GM19240 (cell line): Measurements from ENCODE around the gene SCEL.

ENCODE experiments used
- DNase-seq: peaks from one replicate; pipeline ENCODE4 v3.0.0; 2011; ENCODE audit warnings: low spot score; ENCODE audit not compliant: insufficient read length

Gene SCEL

DNA sequence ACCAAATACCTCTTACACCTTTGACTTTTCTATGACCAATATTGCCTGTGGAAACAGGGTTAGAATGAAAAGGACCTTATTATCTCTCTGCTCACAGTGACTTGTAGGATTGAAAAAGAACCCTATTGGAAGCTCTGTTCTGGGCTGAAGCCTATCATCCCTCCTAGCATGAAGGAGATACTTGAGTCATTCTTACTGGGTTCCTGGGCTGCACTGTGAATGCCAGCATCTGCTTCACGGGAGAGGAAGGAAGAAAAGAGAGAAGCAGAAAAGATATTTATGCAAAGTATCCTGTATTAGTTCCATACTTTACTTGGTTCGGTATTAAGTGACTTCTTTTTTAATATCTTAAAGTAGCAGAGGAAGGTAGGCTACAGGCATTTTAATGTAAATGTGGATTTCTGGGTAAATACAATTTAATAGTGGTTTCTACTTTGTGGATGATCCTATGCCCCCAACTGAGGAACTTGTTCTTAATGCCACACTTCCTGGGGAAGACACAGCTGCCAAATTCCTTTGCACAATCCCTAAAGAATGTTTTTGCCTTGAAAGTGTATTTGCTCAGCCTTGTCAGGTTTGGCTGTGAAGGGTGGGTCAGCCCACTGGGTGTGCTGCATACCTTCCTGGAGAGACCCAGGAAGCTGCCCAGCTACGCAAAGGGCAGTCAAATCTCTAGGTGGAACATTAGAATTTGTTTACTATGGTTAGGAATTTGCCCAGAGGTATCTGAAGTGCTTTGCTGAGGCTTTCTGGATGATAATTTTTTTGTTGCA, 13.7 kb upstream of the SCEL start:
- DNase-seq = no peak

DNA sequence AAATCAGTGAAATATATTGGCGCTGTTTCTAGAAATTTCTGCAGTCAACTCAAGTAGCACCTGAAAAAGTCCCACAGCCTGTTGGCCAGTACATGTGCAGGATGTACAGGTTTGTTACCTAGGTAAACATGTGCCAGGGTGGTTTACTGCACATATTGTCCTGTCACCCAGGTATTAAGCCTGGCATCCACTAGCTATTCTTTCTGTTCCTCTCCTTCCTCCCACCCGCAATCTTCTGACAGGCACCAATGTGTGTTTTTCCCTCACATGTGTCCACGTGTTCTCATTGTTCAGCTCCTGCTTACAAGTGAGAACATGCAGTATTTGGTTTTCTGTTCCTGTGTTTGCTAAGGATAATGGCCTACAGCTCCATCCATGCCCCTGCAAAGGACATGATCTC, 13.1 kb upstream of the SCEL start:
- DNase-seq = no peak

DNA sequence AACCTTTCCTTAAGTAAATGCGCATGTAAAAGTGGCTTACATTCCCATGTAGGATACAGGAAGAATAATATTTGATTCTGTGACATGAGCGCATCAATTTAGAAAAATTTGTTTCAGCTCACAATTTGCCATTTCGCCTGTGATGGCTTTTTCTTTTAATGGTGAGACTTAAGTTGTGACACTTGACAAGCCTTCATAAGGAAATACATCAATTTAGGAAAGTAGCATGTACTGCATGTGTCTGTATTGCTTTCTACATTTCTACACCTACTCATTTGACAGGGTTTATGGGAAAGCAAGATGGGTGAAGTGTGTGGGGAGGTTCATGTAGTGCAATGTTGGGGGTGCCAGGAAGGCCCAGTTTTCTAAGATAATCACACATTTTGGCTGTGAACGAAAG, 12.1 kb upstream of the SCEL start:
- DNase-seq = no peak

DNA sequence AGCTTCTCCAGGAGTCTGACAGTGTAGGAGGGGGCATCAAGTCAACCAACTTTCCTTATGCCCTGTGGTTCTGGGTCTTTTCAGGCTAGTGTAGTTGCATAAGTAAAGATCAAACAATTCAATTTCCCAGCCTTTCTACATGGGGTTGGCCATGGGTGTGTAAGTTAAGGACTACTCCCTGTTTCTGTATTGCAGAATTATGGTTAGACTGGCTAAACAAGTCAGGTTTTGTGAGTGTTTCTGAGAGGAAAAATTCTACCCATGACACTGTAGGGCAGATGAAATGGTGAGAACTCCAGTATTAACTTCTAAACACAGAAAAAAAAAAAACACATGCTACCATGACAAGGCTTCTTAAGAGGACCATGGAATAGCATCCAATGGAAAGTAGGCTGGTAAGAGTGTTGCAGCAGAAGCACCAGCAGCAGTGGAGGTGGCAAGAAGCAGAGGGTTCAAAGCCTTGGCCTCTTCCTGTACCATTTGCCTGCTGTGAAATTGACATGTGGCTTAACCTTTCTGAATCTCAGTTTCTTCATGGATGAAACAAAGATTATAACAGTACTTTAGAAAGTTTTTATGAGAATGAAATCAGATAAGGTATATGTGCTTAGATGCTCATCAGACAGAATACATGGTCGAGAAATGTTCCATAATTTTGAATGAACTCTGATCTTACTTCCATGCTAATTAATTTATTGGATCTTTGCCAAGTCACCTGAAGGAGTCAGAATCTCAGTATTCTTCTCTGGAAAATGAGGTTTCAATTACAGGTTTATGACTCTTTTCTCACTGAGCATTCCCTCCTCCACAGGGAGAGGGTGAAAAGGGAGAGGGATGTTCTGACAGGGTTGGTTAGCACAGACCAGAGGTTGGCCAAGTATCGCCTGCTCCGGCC, 11.4 kb upstream of the SCEL start:
- DNase-seq = no peak

DNA sequence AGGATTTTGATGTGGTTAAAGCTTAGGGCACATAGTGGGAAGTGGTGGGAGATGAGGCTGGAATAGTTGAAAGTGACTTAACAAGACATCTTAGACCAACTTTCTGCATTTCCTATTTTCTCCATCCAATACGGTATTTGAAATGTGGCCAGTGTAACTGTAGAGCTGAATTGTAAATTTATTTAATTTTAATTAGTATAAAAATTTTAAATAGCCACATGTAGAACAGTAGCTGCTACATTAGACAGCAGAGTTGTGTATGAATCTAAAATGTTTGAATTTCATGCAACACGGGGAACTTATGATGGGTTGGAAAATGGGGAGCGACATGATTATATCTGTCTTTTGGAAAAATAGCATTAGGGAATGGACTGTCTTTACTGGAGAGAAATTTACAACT, 7.1 kb upstream of the SCEL start:
- DNase-seq = no peak

DNA sequence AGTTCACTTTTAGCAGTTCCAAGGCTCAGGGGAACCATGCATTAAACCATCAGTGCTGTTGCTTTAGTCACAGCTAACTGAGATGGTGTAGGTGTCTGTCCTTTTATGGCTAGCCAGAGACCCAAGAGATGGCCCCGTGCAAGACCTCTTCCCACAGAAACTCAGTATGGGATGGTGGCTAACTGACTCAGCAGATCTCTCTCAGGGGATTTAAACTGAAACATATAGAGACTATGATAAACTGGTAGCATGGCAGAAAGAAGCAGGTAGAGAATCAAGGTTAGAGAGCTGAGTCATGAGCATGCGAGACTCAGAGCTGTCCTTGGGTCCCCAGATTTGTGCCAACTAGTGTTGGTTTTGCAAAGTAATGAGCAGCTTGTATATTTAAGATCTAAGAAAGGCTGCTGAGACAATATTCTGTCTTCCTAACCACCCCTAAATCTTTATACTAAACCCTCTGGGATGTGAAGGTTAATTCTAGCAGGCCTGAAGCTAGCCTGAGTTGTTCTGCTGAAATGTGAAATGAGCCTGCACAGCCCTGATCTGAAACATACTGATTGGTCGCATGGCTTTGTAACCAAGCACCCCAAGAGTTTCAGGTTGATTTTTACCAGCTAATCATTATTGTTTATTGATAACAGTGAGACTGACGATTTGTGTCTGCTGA, 6.5 kb upstream of the SCEL start:
- DNase-seq = no peak

DNA sequence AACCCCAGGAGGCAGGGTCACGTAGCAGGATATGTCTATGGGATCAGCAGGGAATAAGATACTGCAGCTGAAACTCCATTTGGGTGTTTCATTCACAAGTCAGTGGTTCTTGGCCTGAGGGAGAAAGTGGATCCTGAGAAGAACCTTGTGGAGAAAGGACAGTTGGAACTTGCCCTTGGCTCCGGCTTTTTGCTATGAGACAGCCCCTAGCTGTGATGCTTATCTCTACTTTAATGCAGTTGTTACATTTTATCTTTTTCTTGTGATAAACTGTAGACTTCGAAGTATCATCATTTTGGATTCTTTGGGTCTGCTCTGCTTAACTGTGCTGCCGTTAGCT, 6.0 kb upstream of the SCEL start:
- DNase-seq = no peak

DNA sequence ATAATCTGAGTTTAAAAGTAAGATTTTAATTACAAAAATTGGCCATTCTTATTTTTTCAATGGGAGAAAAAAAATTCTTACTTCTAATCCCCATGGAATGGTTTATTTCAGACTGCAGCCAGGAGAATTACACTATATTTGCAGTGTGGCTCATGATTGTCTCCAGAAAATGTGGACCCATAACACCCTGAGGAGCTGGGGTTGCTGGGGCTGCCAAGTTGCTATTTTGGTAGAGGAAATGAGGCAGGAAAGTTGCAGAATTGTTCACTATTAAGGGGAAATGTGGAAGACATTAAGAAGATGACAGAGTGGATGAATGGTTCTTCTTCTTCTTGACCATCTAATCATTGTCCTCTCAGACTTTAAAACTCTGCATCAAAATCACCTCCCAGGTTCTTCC, 4.6 kb upstream of the SCEL start:
- DNase-seq = no peak

DNA sequence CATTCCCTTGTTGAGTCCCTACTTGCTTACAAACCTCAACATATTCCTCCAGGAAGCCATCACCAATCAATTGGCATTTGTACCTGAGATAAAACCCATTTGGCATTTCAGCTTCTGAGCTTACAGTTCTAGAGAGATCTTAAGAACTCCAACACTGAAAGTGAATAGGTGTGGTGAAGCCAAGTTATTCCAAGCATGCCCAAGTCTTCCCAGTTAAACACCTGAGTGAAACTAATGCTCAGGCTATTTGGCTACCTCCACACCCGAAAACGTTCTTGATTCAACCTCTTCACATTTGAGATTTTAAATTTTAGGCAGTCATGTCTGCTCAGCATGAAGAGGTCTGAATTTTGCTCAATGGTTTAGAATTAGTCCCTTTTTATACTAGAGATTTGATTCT, 2.5 kb upstream of the SCEL start:
- DNase-seq = no peak

DNA sequence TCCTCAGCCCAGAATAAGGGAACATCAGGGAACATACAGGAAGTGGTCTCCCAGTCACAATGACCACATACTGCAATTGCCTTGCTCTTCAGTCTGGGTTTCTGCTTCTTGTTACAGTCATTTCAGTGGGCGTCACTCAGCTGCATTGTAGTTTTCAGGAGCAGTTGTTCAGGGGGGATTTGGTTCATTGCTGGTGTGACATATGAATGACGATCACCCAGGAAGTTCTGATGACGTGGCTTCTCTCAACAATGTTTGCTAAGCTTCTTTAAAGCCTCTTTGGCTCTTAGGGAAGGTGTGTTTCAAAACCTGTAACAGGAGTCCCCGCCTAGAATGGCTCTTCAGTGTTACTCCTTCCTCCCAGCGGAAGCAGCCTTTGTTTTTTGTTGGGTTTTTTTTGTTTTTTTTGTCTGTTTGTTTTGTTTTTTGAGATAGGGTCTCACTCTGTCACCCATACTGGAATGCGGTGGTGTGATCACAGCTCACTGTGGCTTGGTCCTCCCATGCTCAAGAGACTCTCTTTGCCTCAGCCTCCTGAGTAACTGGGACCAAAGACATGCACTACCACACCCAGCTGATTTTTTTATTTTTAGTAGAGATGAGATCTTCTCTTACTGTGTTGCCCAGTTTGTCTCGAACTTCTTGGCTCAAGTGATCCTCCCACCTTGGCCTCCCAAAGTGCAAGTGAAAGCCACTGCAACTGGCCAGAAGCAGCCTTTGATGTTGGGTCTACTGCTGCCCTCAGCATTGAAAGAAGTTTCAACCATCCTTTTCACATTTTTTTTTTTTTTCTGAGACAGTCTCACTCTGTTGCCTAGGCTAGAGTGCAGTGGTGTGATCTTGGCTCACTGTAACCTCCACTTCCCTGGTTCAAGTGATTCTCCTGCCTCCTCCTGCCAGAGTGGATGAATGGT, 1.4 kb upstream of the SCEL start:
- no peak for DNase-seq

DNA sequence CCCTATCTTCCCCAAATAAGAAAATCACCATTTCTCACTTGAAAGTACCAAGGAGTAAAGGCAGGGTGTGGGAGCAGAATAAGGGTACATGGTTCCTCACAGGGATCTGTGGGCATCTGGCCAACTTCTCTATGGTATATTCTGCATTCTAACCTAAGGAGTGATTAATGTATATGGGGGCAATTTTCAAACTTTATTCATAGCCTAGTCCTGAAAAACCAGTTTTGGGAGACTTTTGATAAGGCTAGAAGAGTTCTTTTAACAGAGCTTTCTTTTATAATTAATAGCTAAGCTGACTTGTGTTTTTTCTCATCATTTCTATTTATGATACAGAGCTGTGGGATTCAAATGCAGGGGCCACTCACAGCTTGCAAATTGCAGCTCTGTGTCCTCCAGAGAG, 852 bp downstream of the SCEL start:
- DNase-seq = no peak

DNA sequence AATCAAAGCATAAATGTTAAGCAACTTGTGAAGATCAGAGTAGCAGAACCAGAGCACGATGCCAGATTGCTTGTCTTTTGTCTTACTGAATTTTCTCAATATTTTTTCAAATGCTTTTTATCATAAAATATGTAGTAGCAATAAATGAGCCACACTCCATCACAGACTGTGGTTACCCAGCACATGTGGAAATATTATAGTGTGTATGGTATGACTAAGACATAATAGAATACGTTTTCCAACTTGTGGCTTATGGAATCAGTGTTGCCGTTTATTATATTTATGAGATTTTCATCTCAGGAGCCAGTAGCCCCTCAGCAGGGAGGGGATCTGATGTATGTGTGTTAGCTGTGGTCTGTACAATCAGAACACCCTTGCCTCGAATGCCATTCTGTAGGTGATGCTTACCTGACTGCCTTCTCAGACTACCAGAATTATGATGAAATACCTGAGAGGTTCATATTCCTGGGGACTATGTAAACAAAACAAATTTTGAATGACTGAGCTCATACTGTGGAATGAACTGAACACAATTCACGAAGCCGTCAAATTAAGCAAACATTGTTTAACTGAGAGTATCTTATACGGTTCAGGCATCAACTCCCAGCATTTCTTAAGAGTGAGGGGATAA, 1.9 kb downstream of the SCEL start:
- DNase-seq = no peak

DNA sequence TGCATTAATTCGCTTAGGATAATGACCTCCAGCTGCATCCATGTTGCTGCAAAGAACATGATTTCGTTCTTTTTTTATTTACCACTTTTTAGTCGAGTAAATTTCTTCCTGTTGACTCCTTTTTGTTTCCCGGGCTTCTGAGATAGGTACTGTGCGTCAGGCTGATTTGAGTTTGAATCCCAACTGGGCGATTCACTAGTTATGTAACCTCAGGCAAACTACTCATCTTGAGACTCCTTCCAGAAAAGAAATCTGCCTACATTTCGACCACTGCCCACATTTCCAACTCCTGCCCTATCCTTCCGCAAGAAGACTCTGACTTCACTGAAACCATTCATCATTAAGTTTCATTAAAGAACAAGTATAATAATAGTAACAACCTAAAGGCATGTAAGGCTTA, 8.2 kb downstream of the SCEL start:
- DNase-seq = no peak

DNA sequence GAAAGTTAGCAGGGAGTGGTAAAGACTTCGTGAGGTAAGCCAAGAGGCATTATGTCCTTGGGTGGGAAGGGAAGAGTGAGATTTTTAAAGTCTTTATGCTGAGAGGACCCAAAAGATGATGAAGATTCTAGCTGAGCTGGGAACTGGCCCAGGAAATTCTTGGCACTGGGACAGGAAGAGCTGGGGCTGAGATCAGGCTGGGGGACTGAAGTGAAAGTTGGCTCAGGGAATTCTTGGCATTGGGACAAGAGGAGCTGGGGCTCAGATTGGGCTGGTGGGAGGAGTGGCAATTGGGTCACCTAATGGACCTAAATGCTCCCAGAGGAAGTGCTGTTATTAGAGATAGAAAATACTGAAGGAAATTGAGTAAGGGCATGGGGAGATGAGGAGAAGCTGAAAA, 8.8 kb downstream of the SCEL start:
- no peak for DNase-seq

DNA sequence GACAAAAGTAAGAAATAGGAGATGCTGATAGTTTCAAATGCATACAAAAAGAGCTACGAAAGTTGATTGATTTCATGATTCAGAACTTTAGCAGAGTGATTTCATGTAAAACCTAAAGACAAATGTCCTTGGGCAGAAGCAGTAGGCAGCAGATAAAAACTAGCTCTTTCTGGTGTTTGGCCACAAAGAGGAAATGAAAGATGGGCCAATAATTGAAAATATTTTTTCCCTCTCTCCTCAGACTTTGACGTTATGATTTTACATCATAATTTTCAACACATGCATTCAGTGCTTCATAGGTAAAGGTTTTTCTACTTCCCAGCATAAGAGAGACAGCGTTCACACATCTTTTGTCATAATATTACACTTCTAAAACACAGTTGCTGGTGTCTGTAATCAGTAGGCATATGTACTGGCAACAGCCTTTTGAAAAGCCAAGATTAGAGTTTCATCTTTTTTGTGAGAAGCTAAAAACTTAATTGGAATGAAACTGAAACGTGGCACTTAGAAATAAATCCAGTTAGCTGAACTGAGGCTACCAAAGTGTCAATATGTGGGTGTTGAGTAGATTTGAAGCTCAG, 9.3 kb downstream of the SCEL start:
- DNase-seq = no peak

DNA sequence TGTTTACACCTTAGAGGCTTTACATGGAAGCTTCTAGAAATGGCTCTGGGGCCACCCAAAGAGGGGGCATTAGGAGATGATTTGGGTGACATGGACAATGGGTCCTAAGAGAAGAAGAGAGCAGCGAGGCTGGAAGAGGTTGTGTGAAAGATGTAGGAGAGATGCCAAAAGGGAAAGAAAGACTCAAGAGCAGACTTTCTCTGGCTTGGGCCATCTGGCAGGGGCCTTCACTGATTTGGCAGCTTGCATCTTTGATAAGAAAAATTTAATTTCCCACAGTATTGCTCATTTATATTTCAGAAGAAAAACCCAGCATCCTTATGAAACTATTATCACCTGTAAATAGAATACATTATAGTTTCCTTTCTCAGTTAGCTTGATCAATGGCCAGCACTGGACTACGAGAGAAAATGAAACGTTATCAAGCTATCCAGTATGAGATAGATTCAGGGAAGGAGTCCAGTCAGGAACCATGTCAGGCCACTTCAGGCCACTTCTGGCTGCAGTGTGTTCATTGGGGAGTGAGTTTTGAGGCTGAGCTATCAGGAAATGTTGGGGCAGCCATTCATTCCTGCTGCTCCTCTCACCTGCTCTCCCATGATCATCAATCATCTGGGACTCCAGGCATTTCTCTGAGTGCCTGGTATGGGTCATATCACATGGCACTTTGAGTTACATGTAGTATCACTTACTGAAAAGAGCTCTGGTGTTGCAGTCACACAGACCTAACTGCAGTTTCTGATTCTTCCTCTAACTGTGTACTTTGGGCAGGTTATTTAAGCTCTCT, 10.3 kb downstream of the SCEL start:
- DNase-seq = no peak

DNA sequence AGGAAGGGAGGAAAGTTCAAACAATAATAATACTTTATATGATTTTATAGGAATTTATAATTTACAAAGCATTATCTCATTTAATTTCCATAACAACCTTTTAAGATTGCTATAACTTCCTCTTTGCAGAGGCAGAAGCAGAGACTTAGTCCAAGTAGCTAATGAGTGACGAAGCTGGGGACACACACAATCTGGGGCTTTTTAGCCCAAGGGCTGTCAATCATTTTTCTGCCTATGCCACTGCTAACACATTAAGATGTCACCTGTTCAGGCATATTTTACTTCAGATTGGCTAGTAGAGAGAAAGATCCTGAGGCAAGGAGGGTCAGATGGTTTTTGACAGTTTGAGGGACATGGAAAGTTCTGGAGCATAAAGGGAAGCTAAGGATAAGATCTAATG, 12.6 kb downstream of the SCEL start:
- DNase-seq = no peak

DNA sequence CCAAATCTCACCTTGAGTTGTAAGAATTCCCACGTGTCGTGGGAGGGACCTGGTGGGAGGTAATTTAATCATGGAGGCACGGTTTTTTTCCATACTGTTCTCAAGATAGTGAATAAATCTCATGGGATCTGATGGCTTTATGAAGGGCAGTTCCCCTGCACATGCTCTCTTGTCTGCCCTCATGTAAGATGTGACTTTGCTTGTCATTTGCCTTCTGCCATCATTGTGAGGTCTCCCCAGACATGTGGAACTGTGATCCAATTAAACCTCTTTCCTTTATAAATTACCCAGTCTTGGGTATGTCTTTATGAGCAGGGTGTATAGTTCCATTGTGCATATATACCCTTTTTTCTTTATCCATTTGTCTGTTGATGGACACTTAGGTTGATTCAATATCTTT, 13.1 kb downstream of the SCEL start:
- DNase-seq = no peak

DNA sequence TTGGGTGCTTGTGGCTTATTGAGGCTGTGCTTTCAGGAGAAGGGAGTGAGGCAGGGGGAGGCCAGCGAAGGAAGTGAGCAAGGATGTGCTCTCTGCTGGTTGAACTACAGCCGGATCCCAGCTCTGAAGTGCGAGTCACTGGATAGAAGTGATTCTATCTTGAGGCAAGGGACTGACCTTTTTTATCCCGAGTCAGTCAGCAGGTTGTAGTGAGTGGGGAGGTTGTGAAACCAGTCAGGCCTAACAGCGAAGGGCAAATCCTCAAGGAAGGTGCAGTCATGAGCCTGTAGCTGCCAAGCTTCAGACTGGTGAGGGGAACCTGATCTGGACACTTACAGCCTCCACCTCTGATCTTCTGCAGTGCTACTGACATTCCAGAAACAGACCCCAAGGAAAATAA, 18.6 kb downstream of the SCEL start:
- DNase-seq = no peak

DNA sequence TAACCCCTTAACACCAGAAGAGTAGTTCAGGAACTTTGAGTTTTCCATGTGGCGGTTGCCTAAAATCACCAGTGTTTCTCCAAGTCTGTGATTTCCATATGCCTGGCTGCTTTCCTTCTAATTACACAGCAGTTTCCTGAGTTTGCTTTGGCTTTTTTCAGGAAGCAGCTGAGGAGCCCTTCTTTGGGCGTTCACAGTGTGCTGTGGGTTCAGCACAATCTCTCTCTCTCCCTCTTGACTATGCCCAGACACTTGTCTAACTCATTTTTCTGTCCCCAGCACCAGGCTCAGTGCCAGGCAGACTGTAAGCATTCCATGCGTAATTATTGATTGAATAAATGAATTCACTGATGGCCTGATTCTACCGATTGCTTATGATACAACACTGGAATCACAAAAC, 19.7 kb downstream of the SCEL start:
- DNase-seq = no peak
